ENCODE measurements around the gene AHDC1.

- no peak for TF ChIP-seq ZFP3 (tag by site-specific recombination; IDR thresholded peaks at IDR 0.05; ENCODE audit: low read depth)
- no peak for TF ChIP-seq PRDM2 (tag by site-specific recombination; IDR thresholded peaks at IDR 0.05; ENCODE audit: borderline replicate concordance)
- TF ChIP-seq KLF16 (tag by site-specific recombination; IDR thresholded peaks at IDR 0.05): no peak
- no peak for TF ChIP-seq SP2 (tag by site-specific recombination; IDR thresholded peaks at IDR 0.05)
- no peak for TF ChIP-seq ZNF175 (tag by site-specific recombination; IDR thresholded peaks at IDR 0.05)
- TF ChIP-seq ZNF280C (tag by site-specific recombination; IDR thresholded peaks at IDR 0.05): no peak
- no peak for TF ChIP-seq ZBTB49 (tag by site-specific recombination; IDR thresholded peaks at IDR 0.05; ENCODE audit: low read depth)
- no peak for TF ChIP-seq ZBTB7A (tag by site-specific recombination; IDR thresholded peaks at IDR 0.05; ENCODE audit: low read depth)
- TF ChIP-seq KLF7 (tag by site-specific recombination; IDR thresholded peaks at IDR 0.05; ENCODE audit: borderline replicate concordance): no peak
- no peak for TF ChIP-seq YY2 (tag by site-specific recombination; IDR thresholded peaks at IDR 0.05)
- TF ChIP-seq CTCF (tag by site-specific recombination; IDR thresholded peaks at IDR 0.05): peak; percentile 17; the same call in 1 of the 2 replicates
These were observed 12.5 kb upstream of the AHDC1 start for GRCh38 chr1:27616441-27616840.
